Sigmoid colon (tissue), 7 donors: ENCODE results near the gene ZNF346. TPM values are rescaled to one million over a fixed set of nuclear protein-coding genes. Genes with fewer than 3 reads are reported as not detected.

Experiments
- DNase-seq: peaks from one replicate; pipeline ENCODE4 v3.0.0-alpha.2; 2019
- H3K27ac ChIP-seq, 4 donors: fragments of 200-600 bp; sonication (generic); one replicate each; pipeline ENCODE4 v1.5.1; 2016 to 2019; ENCODE audit warnings: mild to moderate bottlenecking in 1 of 4
- H3K27me3 ChIP-seq, 3 donors: fragments of 200-600 bp; sonication (generic); one replicate each; pipeline ENCODE4 v1.5.1; 2019; ENCODE audit warnings: mild to moderate bottlenecking in 1 of 3
- H3K36me3 ChIP-seq, 4 donors: fragments of 200-600 bp; sonication (generic); one replicate each; pipeline ENCODE4 v1.5.1; 2016 to 2019
- H3K4me1 ChIP-seq, 4 donors: fragments of 200-600 bp; sonication (generic); one replicate each; pipeline ENCODE4 v1.5.1; 2017 to 2019
- H3K4me3 ChIP-seq, 4 donors: fragments of 200-600 bp; sonication (generic); one replicate each; pipeline ENCODE4 v1.5.1; 2017 to 2019; ENCODE audit warnings: mild to moderate bottlenecking in 2 of 4, moderate library complexity in 1 of 4
- H3K9me3 ChIP-seq, 4 donors: fragments of 200-600 bp in 3 of 4; sonication (generic) in 3 of 4; one replicate each; pipeline versions ENCODE4 v1.5.1 to v1.6.1; 2013 to 2019
- CTCF ChIP-seq, 4 experiments: fragments of 450-650 bp in 3 of 4; fragments of 200-600 bp in 1 of 4; IDR thresholded peaks; one replicate each; pipeline ENCODE4 v1.5.1; 2016 to 2019; ENCODE audit warnings: antibody characterized with exemption in 4 of 4, mild to moderate bottlenecking in 3 of 4, moderate library complexity in 2 of 4
- EP300 ChIP-seq, 4 donors: sonication (generic); formaldehyde crosslinking; IDR thresholded peaks; one replicate each; pipeline ENCODE4 v1.6.1; 2017; ENCODE audit warnings: antibody characterized with exemption in 4 of 4
- POLR2A ChIP-seq, 2 donors: fragments of 450-650 bp; IDR thresholded peaks; one replicate each; pipeline ENCODE4 v1.6.1; 2016; ENCODE audit warnings: antibody characterized with exemption in 2 of 2, mild to moderate bottlenecking in 2 of 2, moderate library complexity in 2 of 2
- POLR2AphosphoS5 ChIP-seq, 4 donors: sonication (generic); formaldehyde crosslinking; IDR thresholded peaks; one replicate each; pipeline ENCODE4 v1.6.1; 2017; ENCODE audit warnings: antibody characterized with exemption in 4 of 4
- WGBS, 2 donors: extraction: QIAGEN DNeasy Blood & Tissue Kit; methylation state at CpG; one replicate each; pipeline ENCODE4 v1.1.7; 2013; 5-methylcytosine and 5-hydroxymethylcytosine counted together
- intact Hi-C: fragments of 100-400 bp; cut with DNase I; formaldehyde crosslinking; loops from one replicate; pipeline ENCODE4 v1.15.1; 2023
- polyA plus RNA-seq, 3 donors: library from polyadenylated mRNA; stranded (reverse); fragments of 200-250 nt; gene quantifications; one replicate each; pipeline ENCODE4 v1.2.3, GENCODE V29; 2013
- total RNA-seq, 4 donors: library from RNA; depleted of rRNA; stranded (reverse); fragments of >200 nt; gene quantifications; one replicate each; pipeline ENCODE4 v1.1.0, GENCODE V29; 2016
- donor health status: healthy with polysubstance abuse.
- donor health status: Bipolar disorder and iron deficiency.
- donor health status: healthy.

ZNF346 gene
- total and polyA plus RNA-seq, 7 donors, result 3.0 to 21.9 (median 12.5) TPM

GRCh38 chr5:177098470-177099141 is 76.1 kb downstream of the ZNF346 start:
- 20 to 56% methylated on average over 18 of the region's 18 CpGs for WGBS, 2 donors
- H3K9me3 ChIP-seq, result no peaks in the 10 kb centered on the region
- no peak for DNase-seq
- peaks cover 0 to 13% (median 4%) of the 10 kb centered on the region in 4 donors for H3K4me1 ChIP-seq
- H3K27me3 ChIP-seq, result peaks cover 0 to 4% (median 0%) of the 10 kb centered on the region in 3 donors
- no peak overlapping the region for H3K4me3 ChIP-seq
- no peak overlapping the region for H3K27ac ChIP-seq
- H3K36me3 ChIP-seq, result no peaks in the 10 kb centered on the region
- TF ChIP-seq POLR2AphosphoS5 (IDR thresholded peaks at IDR 0.05) (no peak), POLR2A (IDR thresholded peaks at IDR 0.05) (no peak), CTCF (IDR thresholded peaks at IDR 0.05) (no peak), EP300 (IDR thresholded peaks at IDR 0.05) (no peak)
- intact Hi-C loops, result no loop called here

DNA sequence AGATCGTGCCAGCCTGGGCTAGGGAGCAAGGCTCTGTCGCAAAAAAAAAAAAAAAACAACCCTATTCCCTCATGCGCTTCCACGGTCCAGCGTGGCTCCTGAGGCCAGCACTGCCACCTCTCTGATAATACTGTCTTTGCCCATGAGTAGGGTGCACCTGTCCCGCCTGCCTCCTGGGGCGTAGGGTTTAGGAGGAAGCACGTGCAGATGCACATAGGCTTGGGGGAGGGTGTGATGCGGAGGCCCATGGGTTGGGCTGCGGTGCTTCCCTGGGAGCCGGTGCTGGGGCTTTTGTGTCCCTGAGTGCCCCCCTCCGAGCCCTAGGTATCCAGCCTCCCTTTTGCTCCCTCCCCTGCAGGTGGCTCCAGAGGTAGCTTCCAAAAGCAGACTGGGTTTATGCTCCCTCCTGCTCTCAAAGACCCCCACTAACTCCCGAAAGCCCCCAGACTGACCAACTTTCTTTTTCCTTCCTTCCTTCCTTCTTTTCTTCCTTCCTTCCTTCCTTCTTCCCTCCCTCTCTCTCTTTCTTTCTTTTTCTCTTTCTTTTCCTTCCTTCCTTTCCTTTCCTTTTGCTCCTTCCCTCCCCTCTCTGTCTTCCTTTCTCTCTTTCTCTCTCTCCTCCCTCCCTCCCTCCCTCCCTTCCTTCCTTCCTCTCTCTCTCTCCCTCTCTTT is 77.1 kb downstream of the ZNF346 start:
- intact Hi-C loops, result no loop called here
- H3K9me3 ChIP-seq, result no peaks in the 10 kb centered on the region

GRCh38 chr5:177100714-177101121 is 78.2 kb downstream of the ZNF346 start:
- 31 to 68% methylated on average over 6 of the region's 6 CpGs for WGBS, 2 donors

More for the DNA sequence above, 77.1 kb downstream of the ZNF346 start:
- H3K36me3 ChIP-seq, result no peaks in the 10 kb centered on the region
- DNase-seq, result no peak
- H3K4me3 ChIP-seq, result no peak overlapping the region
- peaks cover 0 to 4% (median 0%) of the 10 kb centered on the region in 3 donors for H3K27me3 ChIP-seq
- WGBS, 2 donors, result 12 to 44% methylated on average over 13 of the region's 13 CpGs
- H3K4me1 ChIP-seq, result peaks cover 0 to 13% (median 4%) of the 10 kb centered on the region in 4 donors
- no peak overlapping the region for H3K27ac ChIP-seq
- TF ChIP-seq POLR2AphosphoS5 (IDR thresholded peaks at IDR 0.05) (no peak), POLR2A (IDR thresholded peaks at IDR 0.05) (no peak)

DNA sequence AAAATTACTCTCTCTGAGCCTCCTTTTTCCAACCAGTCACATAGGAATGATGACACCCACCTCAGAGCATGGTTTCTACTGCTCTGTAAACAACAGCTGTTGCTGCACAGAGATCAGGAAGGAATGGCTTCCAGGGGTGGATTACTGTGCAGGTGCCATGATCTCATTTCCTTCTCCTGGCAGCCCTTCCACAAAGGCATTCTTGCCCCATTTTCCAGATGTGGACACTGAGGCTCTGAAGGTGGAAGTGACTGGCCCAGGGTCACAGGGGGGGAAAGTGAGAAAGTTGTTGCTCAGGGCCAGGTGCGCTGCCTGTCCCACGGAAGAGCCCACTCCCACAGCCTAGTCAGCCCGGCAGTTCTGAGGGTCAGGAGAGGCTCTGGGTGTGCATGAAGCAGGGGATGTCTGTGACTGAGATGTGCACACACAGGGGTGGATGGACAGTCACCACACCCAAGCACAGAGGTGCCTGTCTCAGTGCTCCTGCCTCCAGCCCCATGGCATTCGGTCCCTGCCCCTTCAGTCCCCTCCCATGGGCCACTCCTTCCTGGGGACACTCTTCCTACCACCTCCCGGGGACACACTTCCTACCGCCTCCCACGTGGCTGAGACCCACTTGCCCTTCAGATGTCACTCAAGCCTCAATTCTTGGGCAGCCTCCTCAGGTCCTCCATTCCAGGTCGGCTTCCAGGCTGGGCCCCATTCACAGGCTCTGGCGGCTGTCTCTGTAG is 81.2 kb downstream of the ZNF346 start:
- TF ChIP-seq EP300 (IDR thresholded peaks at IDR 0.05), result no peak
- TF ChIP-seq POLR2A (IDR thresholded peaks at IDR 0.05), result no peak
- no peak for TF ChIP-seq POLR2AphosphoS5 (IDR thresholded peaks at IDR 0.05)
- TF ChIP-seq CTCF (IDR thresholded peaks at IDR 0.05), result no peak

More at GRCh38 chr5:177100714-177101121, 78.2 kb downstream of the ZNF346 start:
- Histone ChIP-seq H3K9me3 (no peaks in the 10 kb centered on the region), H3K27me3 (peaks cover 0 to 4% (median 0%) of the 10 kb centered on the region in 3 donors), H3K4me3 (no peak overlapping the region), H3K36me3 (no peaks in the 10 kb centered on the region), H3K4me1 (peaks cover 0 to 2% (median 0%) of the 10 kb centered on the region in 4 donors), H3K27ac (no peak overlapping the region)
- intact Hi-C loops, result no loop called here
- no peak for DNase-seq
- TF ChIP-seq EP300 (IDR thresholded peaks at IDR 0.05) (no peak), CTCF (IDR thresholded peaks at IDR 0.05) (no peak), POLR2A (IDR thresholded peaks at IDR 0.05) (no peak)

More for the DNA sequence above, 81.2 kb downstream of the ZNF346 start:
- Histone ChIP-seq H3K4me1 (no peaks in the 10 kb centered on the region), H3K27ac (no peak overlapping the region), H3K9me3 (no peaks in the 10 kb centered on the region), H3K27me3 (peaks cover 0 to 4% (median 0%) of the 10 kb centered on the region in 3 donors), H3K36me3 (no peaks in the 10 kb centered on the region), H3K4me3 (no peak overlapping the region)
- DNase-seq, result no peak
- 51 to 72% methylated on average over 9 of the region's 9 CpGs for WGBS, 2 donors
- intact Hi-C loops, result no loop called here
